K562 (cell line): ENCODE data around the gene ANTKMT. TPM values are rescaled to one million over a fixed set of nuclear protein-coding genes. Genes with fewer than 3 reads are reported as not detected.
A peak's percentile ranks its signal among the peaks of the same experiment; 100 is the strongest.

Source experiments
- BACH1 ChIP-seq: fragments of 200-800 bp; sonication (Bioruptor generic); IDR thresholded peaks from 2 replicates; pipeline ENCODE4 v1.6.1; 2016; ENCODE audit warnings: missing genetic modification characterization, missing compliant biosample characterization
- CHCHD3 ChIP-seq: fragments of 250-450 bp; sonication (Bioruptor Pico); IDR thresholded peaks from 2 replicates; pipeline ENCODE4 v2.1.2; 2022; ENCODE audit warnings: mild to moderate bottlenecking
- DNMT1 ChIP-seq: fragments of 450-650 bp; IDR thresholded peaks from 2 replicates; pipeline ENCODE4 v1.6.1; 2016; ENCODE audit warnings: antibody characterized with exemption, mild to moderate bottlenecking
- ERF ChIP-seq: fragments of 450-650 bp; formaldehyde crosslinking; IDR thresholded peaks from 2 replicates; pipeline ENCODE4 v1.4.0; 2020; ENCODE audit warnings: mild to moderate bottlenecking, mixed read lengths
- L3MBTL2 ChIP-seq: fragments of 450-650 bp; IDR thresholded peaks from 2 replicates; pipeline ENCODE4 v1.6.1; 2016; ENCODE audit warnings: mild to moderate bottlenecking, moderate library complexity
- MXI1 ChIP-seq: IDR thresholded peaks from 2 replicates; pipeline ENCODE4 v1.6.1; 2011; ENCODE audit warnings: low read depth, mild to moderate bottlenecking, improper control_type of control experiment, low read length
- RBM39 ChIP-seq: fragments of 200-400 bp; formaldehyde crosslinking; optimal IDR thresholded peaks from 2 replicates; pipeline ENCODE3; 2018; ENCODE audit warnings: low read depth, low read length
- SMARCE1 ChIP-seq: fragments of 450-650 bp; IDR thresholded peaks from 2 replicates; pipeline ENCODE4 v1.7.1; 2016; ENCODE audit warnings: mild to moderate bottlenecking
- THAP12 ChIP-seq: fragments of 250-450 bp; sonication (Bioruptor Pico); IDR thresholded peaks from 2 replicates; pipeline ENCODE4 v1.9.0; 2021; ENCODE audit warnings: mild to moderate bottlenecking, inconsistent platforms
- YY1 ChIP-seq, 3 experiments: IDR thresholded peaks; 2 replicates each; pipeline ENCODE4 v1.6.1; 2011; ENCODE audit warnings: low read length in 2 of 3, mild to moderate bottlenecking in 2 of 3, moderate library complexity in 2 of 3, borderline replicate concordance in 1 of 3, control low read depth in 1 of 3, low read depth in 1 of 3; ENCODE audit not compliant: insufficient read depth in 3 of 3, insufficient replicate concordance in 2 of 3, control insufficient read depth in 1 of 3, insufficient read length in 1 of 3; ENCODE audit errors: extremely low read depth in 1 of 3
- ZBTB7A ChIP-seq: IDR thresholded peaks from 2 replicates; pipeline ENCODE4 v1.6.1; 2011; ENCODE audit warnings: low read depth, mild to moderate bottlenecking, low read length, moderate library complexity, borderline replicate concordance; ENCODE audit not compliant: control insufficient read depth
- ZFX ChIP-seq: sonication (generic); formaldehyde crosslinking; IDR thresholded peaks from 2 replicates; pipeline ENCODE4 v1.8.0; 2022; ENCODE audit warnings: mild to moderate bottlenecking, missing genetic modification reagents, moderate library complexity
- ZNF174 ChIP-seq: fragments of 250-450 bp; sonication (Bioruptor Pico); IDR thresholded peaks from 2 replicates; pipeline ENCODE4 v1.4.0; 2020; ENCODE audit warnings: mild to moderate bottlenecking
- ZNF217 ChIP-seq: sonication (generic); formaldehyde crosslinking; IDR thresholded peaks from 2 replicates; pipeline ENCODE4 v1.8.0; 2022; ENCODE audit warnings: mild to moderate bottlenecking, missing genetic modification reagents
- ZNF507 ChIP-seq: conservative IDR thresholded peaks from 2 replicates; pipeline ENCODE4 v1.6.1; 2017; ENCODE audit warnings: missing genetic modification characterization, missing compliant biosample characterization
- ZNF586 ChIP-seq: fragments of 450-650 bp; formaldehyde crosslinking; conservative IDR thresholded peaks from 2 replicates; pipeline ENCODE4 v1.4.0; 2020; ENCODE audit warnings: mild to moderate bottlenecking, moderate library complexity
- polyA plus RNA-seq, 8 experiments: library from polyadenylated mRNA; depleted of rRNA in 4 of 8; stranded (reverse) in 5 of 8; unstranded in 3 of 8; fragments of >200 nt; fragmentation: Nextera tagmentation in 2 of 8; fragmentation: Illumina TruSeq in 1 of 8; extraction: Ambion mirVana in 2 of 8; extraction: Trizol in 1 of 8; gene quantifications; 2 replicates each; pipeline versions ENCODE4 v1.2.1 to v1.2.3, GENCODE V29; 2011 to 2014; ENCODE audit warnings: inconsistent platforms in 1 of 8, missing spikeins in 1 of 8
- total RNA-seq, 7 experiments: library from RNA; depleted of rRNA in 6 of 7; stranded (reverse); fragments of >200 nt in 6 of 7; fragmentation: Illumina TruSeq in 2 of 7; extraction: Trizol in 2 of 7; gene quantifications; 2 replicates each; pipeline versions ENCODE4 v1.2.1 to v1.2.3, GENCODE V29; 2011 to 2021; ENCODE audit warnings: low replicate concordance in 1 of 7
- TF ChIP-seq, protein P1 (sequence below): fragments of 250-450 bp; sonication (Bioruptor Pico); IDR thresholded peaks from 2 replicates; pipeline ENCODE4 v1.5.0; 2021; ENCODE audit warnings: mild to moderate bottlenecking, borderline replicate concordance
- TF ChIP-seq, protein P2 (sequence below), 2 experiments: fragments of 200-800 bp in 1 of 2; sonication (Bioruptor generic) in 1 of 2; sonication (generic) in 1 of 2; formaldehyde crosslinking in 1 of 2; IDR thresholded peaks in 1 of 2; conservative IDR thresholded peaks in 1 of 2; 2 replicates each; pipeline versions ENCODE4 v1.5.0 to v1.6.1; 2016 to 2020; ENCODE audit warnings: missing compliant biosample characterization in 1 of 2, missing genetic modification characterization in 1 of 2, missing genetic modification reagents in 1 of 2

Gene ANTKMT
- total and polyA plus RNA-seq, 9 of the 15 experiments (the other 6 are each of a cell fraction or from before 2014, with no cell fraction given) = 0.58 to 217 (median 19.1) TPM

- TF ChIP-seq, protein P1, sequence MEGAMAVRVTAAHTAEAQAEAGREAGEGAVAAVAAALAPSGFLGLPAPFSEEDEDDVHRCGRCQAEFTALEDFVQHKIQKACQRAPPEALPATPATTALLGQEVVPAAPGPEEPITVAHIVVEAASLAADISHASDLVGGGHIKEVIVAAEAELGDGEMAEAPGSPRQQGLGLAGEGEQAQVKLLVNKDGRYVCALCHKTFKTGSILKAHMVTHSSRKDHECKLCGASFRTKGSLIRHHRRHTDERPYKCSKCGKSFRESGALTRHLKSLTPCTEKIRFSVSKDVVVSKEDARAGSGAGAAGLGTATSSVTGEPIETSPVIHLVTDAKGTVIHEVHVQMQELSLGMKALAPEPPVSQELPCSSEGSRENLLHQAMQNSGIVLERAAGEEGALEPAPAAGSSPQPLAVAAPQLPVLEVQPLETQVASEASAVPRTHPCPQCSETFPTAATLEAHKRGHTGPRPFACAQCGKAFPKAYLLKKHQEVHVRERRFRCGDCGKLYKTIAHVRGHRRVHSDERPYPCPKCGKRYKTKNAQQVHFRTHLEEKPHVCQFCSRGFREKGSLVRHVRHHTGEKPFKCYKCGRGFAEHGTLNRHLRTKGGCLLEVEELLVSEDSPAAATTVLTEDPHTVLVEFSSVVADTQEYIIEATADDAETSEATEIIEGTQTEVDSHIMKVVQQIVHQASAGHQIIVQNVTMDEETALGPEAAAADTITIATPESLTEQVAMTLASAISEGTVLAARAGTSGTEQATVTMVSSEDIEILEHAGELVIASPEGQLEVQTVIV (CRISPR knock-in tag) = peak; percentile 100
- no peak for TF ChIP-seq ZNF586 (CRISPR knock-in tag)
- TF ChIP-seq ZNF174 (CRISPR knock-in tag) = no peak
- no peak; the same call in 1 of the 2 replicates for TF ChIP-seq ZBTB7A
- TF ChIP-seq ZNF507 (tag) = no peak
- no peak for TF ChIP-seq RBM39
- TF ChIP-seq, protein P2, sequence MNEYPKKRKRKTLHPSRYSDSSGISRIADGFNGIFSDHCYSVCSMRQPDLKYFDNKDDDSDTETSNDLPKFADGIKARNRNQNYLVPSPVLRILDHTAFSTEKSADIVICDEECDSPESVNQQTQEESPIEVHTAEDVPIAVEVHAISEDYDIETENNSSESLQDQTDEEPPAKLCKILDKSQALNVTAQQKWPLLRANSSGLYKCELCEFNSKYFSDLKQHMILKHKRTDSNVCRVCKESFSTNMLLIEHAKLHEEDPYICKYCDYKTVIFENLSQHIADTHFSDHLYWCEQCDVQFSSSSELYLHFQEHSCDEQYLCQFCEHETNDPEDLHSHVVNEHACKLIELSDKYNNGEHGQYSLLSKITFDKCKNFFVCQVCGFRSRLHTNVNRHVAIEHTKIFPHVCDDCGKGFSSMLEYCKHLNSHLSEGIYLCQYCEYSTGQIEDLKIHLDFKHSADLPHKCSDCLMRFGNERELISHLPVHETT (CRISPR knock-in tag; conservative IDR thresholded peaks at IDR 0.05 in 1 of 2, IDR thresholded peaks at IDR 0.05 in 1 of 2) = peak in 1 of 2 experiments; percentile 73; a peak in 2 of 4 replicates
- no peak for TF ChIP-seq ZNF217
- no peak for TF ChIP-seq MXI1
- no peak for TF ChIP-seq CHCHD3 (CRISPR knock-in tag)
- no peak for TF ChIP-seq BACH1 (tag)
- peak; percentile 92 for TF ChIP-seq L3MBTL2
- TF ChIP-seq ERF (CRISPR knock-in tag) = 0 out of 2 replicates have a peak, but pooled peaks have one; percentile 8
- TF ChIP-seq YY1 (IDR thresholded peaks at IDR 0.05; ENCODE audit: borderline replicate concordance in 1 of 3, control insufficient read depth in 1 of 3, extremely low read depth in 1 of 3, insufficient read depth in 3 of 3, insufficient read length in 1 of 3, insufficient replicate concordance in 2 of 3, low read depth in 1 of 3, low read length in 2 of 3) = peak; percentile 79 to 96 (median 93)
- TF ChIP-seq SMARCE1 = no peak
- TF ChIP-seq THAP12 (CRISPR knock-in tag) = peak; percentile 34; the same call in 1 of the 2 replicates
- TF ChIP-seq DNMT1 = no peak
- TF ChIP-seq ZFX (CRISPR knock-in tag) = peak; percentile 92
These were observed 20.0 kb downstream of the ANTKMT start, which contains the start of gene CIAO3 (continued) for GRCh38 chr16:740764-741505.
